ENCODE measurements around the gene SOS2.
"Not testable (repeated sequence)": the region's sequence is repeated elsewhere in the genome, so short reads cannot be mapped to it uniquely, and the experiment has no call there.

SOS2 gene

GRCh38 chr14:50198499-50198898 is 32.9 kb downstream of the SOS2 start:
- no peaks in the 10 kb centered on the region for H3K27me3 Mint-ChIP-seq
- H3K4me1 Mint-ChIP-seq (ENCODE audit: low read depth), result no peaks in the 10 kb centered on the region
- no peaks in the 10 kb centered on the region for H3K9me3 Mint-ChIP-seq
- no peak overlapping the region for H3K27ac Mint-ChIP-seq
- H3K36me3 Mint-ChIP-seq (ENCODE audit: low read depth), result peaks cover 18% of the 10 kb centered on the region
- H3K4me3 Mint-ChIP-seq, result no peak overlapping the region

GRCh38 chr14:50191499-50191898 is 39.9 kb downstream of the SOS2 start:
- Mint-ChIP-seq H3K27ac (no peak overlapping the region), H3K4me1 (ENCODE audit: low read depth) (no peaks in the 10 kb centered on the region), H3K27me3 (no peaks in the 10 kb centered on the region), H3K4me3 (no peak overlapping the region), H3K36me3 (ENCODE audit: low read depth) (peaks cover 5% of the 10 kb centered on the region), H3K9me3 (no peaks in the 10 kb centered on the region)

- peaks cover 13% of the 10 kb centered on the region for H3K36me3 Mint-ChIP-seq (ENCODE audit: low read depth)
- no peaks in the 10 kb centered on the region for H3K27me3 Mint-ChIP-seq
- H3K27ac Mint-ChIP-seq, result no peak overlapping the region
- no peaks in the 10 kb centered on the region for H3K9me3 Mint-ChIP-seq
- H3K4me3 Mint-ChIP-seq, result no peak overlapping the region
- H3K4me1 Mint-ChIP-seq (ENCODE audit: low read depth), result no peaks in the 10 kb centered on the region
Observed at GRCh38 chr14:50186107-50186506, 45.3 kb downstream of the SOS2 start.

GRCh38 chr14:50173891-50174290 is 57.5 kb downstream of the SOS2 start:
- Mint-ChIP-seq H3K4me1 (ENCODE audit: low read depth) (no peaks in the 10 kb centered on the region), H3K27ac (no peak overlapping the region), H3K27me3 (no peaks in the 10 kb centered on the region), H3K9me3 (no peaks in the 10 kb centered on the region), H3K4me3 (no peak overlapping the region), H3K36me3 (ENCODE audit: low read depth) (peaks cover 15% of the 10 kb centered on the region)

- peaks cover 4% of the 10 kb centered on the region for H3K36me3 Mint-ChIP-seq (ENCODE audit: low read depth)
- no peaks in the 10 kb centered on the region for H3K4me1 Mint-ChIP-seq (ENCODE audit: low read depth)
Observed at GRCh38 chr14:50171895-50172294, 59.5 kb downstream of the SOS2 start.

GRCh38 chr14:50167381-50167780 is 64.0 kb downstream of the SOS2 start:
- H3K36me3 Mint-ChIP-seq (ENCODE audit: low read depth); H3K27me3 Mint-ChIP-seq; H3K4me1 Mint-ChIP-seq (ENCODE audit: low read depth); H3K9me3 Mint-ChIP-seq; H3K4me3 Mint-ChIP-seq; H3K27ac Mint-ChIP-seq: not testable (repeated sequence)

More at GRCh38 chr14:50171895-50172294, 59.5 kb downstream of the SOS2 start:
- H3K27me3 Mint-ChIP-seq, result no peaks in the 10 kb centered on the region
- H3K27ac Mint-ChIP-seq, result no peak overlapping the region
- H3K9me3 Mint-ChIP-seq, result no peaks in the 10 kb centered on the region
- H3K4me3 Mint-ChIP-seq, result no peak overlapping the region

- Mint-ChIP-seq H3K4me1 (ENCODE audit: low read depth) (no peaks in the 10 kb centered on the region), H3K4me3 (no peak overlapping the region), H3K9me3 (no peaks in the 10 kb centered on the region), H3K27me3 (no peaks in the 10 kb centered on the region), H3K27ac (no peak overlapping the region), H3K36me3 (ENCODE audit: low read depth) (peaks cover 16% of the 10 kb centered on the region)
Observed at GRCh38 chr14:50156111-50156510, 75.3 kb downstream of the SOS2 start.

GRCh38 chr14:50148799-50149198 is 82.6 kb downstream of the SOS2 start:
- Mint-ChIP-seq H3K9me3 (no peaks in the 10 kb centered on the region), H3K4me3 (no peak overlapping the region), H3K27ac (no peak overlapping the region), H3K4me1 (ENCODE audit: low read depth) (no peaks in the 10 kb centered on the region), H3K36me3 (ENCODE audit: low read depth) (peaks cover 27% of the 10 kb centered on the region), H3K27me3 (no peaks in the 10 kb centered on the region)

GRCh38 chr14:50139192-50139591 is 92.2 kb downstream of the SOS2 start:
- Mint-ChIP-seq H3K4me1 (ENCODE audit: low read depth) (no peaks in the 10 kb centered on the region), H3K9me3 (no peaks in the 10 kb centered on the region), H3K36me3 (ENCODE audit: low read depth) (peaks cover 4% of the 10 kb centered on the region), H3K4me3 (no peak overlapping the region), H3K27me3 (no peaks in the 10 kb centered on the region), H3K27ac (no peak overlapping the region)

GRCh38 chr14:50127802-50128201 is 103.6 kb downstream of the SOS2 start:
- H3K36me3 Mint-ChIP-seq (ENCODE audit: low read depth), result peaks cover 57% of the 10 kb centered on the region
- peaks cover 3% of the 10 kb centered on the region for H3K9me3 Mint-ChIP-seq
- no peak overlapping the region for H3K4me3 Mint-ChIP-seq
- H3K4me1 Mint-ChIP-seq (ENCODE audit: low read depth), result no peaks in the 10 kb centered on the region
- no peak overlapping the region for H3K27ac Mint-ChIP-seq
- H3K27me3 Mint-ChIP-seq, result no peaks in the 10 kb centered on the region

- Mint-ChIP-seq H3K4me1 (ENCODE audit: low read depth) (no peaks in the 10 kb centered on the region), H3K4me3 (no peak overlapping the region), H3K9me3 (no peaks in the 10 kb centered on the region), H3K27ac (no peak overlapping the region), H3K36me3 (ENCODE audit: low read depth) (peaks cover 40% of the 10 kb centered on the region), H3K27me3 (no peaks in the 10 kb centered on the region)
Observed at GRCh38 chr14:50123062-50123461, 108.3 kb downstream of the SOS2 start.

GRCh38 chr14:50122291-50122690 is 109.1 kb downstream of the SOS2 start:
- Mint-ChIP-seq H3K27ac (no peak overlapping the region), H3K36me3 (ENCODE audit: low read depth) (peaks cover 32% of the 10 kb centered on the region), H3K9me3 (no peaks in the 10 kb centered on the region), H3K27me3 (no peaks in the 10 kb centered on the region), H3K4me3 (no peak overlapping the region), H3K4me1 (ENCODE audit: low read depth) (peaks cover 3% of the 10 kb centered on the region)

GRCh38 chr14:50121486-50121885 is 109.9 kb downstream of the SOS2 start:
- H3K27ac Mint-ChIP-seq, result no peak overlapping the region

GRCh38 chr14:50117456-50117855 is 113.9 kb downstream of the SOS2 start:
- Mint-ChIP-seq H3K27me3 (no peaks in the 10 kb centered on the region), H3K27ac (no peak overlapping the region), H3K4me1 (ENCODE audit: low read depth) (peaks cover 43% of the 10 kb centered on the region), H3K9me3 (no peaks in the 10 kb centered on the region), H3K4me3 (no peak overlapping the region), H3K36me3 (ENCODE audit: low read depth) (peaks cover 42% of the 10 kb centered on the region)

More at GRCh38 chr14:50121486-50121885, 109.9 kb downstream of the SOS2 start:
- Mint-ChIP-seq H3K27me3 (no peaks in the 10 kb centered on the region), H3K9me3 (no peaks in the 10 kb centered on the region), H3K4me1 (ENCODE audit: low read depth) (peaks cover 8% of the 10 kb centered on the region), H3K36me3 (ENCODE audit: low read depth) (peaks cover 30% of the 10 kb centered on the region), H3K4me3 (no peak overlapping the region)

- peaks cover 47% of the 10 kb centered on the region for H3K36me3 Mint-ChIP-seq (ENCODE audit: low read depth)
- H3K9me3 Mint-ChIP-seq, result no peaks in the 10 kb centered on the region
- H3K27ac Mint-ChIP-seq, result peak overlapping the region; percentile 97
- H3K4me1 Mint-ChIP-seq (ENCODE audit: low read depth), result peaks cover 48% of the 10 kb centered on the region
- no peaks in the 10 kb centered on the region for H3K27me3 Mint-ChIP-seq
- peak overlapping the region; percentile 96 for H3K4me3 Mint-ChIP-seq
Observed at GRCh38 chr14:50116966-50117365, 114.4 kb downstream of the SOS2 start.

GRCh38 chr14:50116181-50116956 is 115.0 kb downstream of the SOS2 start, which contains the start of gene VCPKMT:
Gene VCPKMT (minus strand): TSS chr14:50116572. CDS start chr14:50116552, 20 bp downstream.
- Mint-ChIP-seq H3K36me3 (ENCODE audit: low read depth) (peaks cover 53% of the 10 kb centered on the region), H3K27ac (peak within 1 kb of the TSS; percentile 97), H3K27me3 (no peaks in the 10 kb centered on the region), H3K4me1 (ENCODE audit: low read depth) (peaks cover 52% of the 10 kb centered on the region), H3K9me3 (no peaks in the 10 kb centered on the region), H3K4me3 (peak within 1 kb of the TSS; percentile 96)

Measured in stimulated activated naive CD8-positive, alpha-beta T cell treated with anti-CD3 and anti-CD28 coated beads, Interleukin-15, Interleukin-2, amounts not matched to agents 100 ng/mL and 50 ng/mL, for 24 hours (primary cell).